Upper lobe of left lung (tissue), 6 donors: ENCODE measurements around the gene ZNF438. TPM values are rescaled to one million over a fixed set of nuclear protein-coding genes. Genes with fewer than 3 reads are reported as not detected.

Experiments used
- ATAC-seq, 2 donors: fragments of 200-7000 bp; cut with Tn5 transposase; one replicate each; pipeline ENCODE4 v1.9.1; 2022; ENCODE audit warnings: mild to moderate bottlenecking in 2 of 2, moderate library complexity in 2 of 2; ENCODE audit not compliant: low FRiP score in 2 of 2
- DNase-seq, 2 donors: peaks; one replicate each; pipeline ENCODE4 v3.0.0-alpha.2; 2019 to 2020
- H3K27ac ChIP-seq, 4 donors: fragments of 200-600 bp; sonication (generic); one replicate each; pipeline ENCODE4 v1.5.1; 2016 to 2019
- H3K27me3 ChIP-seq, 4 donors: fragments of 200-600 bp; sonication (generic); one replicate each; pipeline ENCODE4 v1.5.1; 2017 to 2019
- H3K36me3 ChIP-seq, 4 donors: fragments of 200-600 bp; sonication (generic); one replicate each; pipeline ENCODE4 v1.5.1; 2016 to 2019
- H3K4me1 ChIP-seq, 4 donors: fragments of 200-600 bp; sonication (generic); one replicate each; pipeline ENCODE4 v1.5.1; 2018 to 2019
- H3K4me3 ChIP-seq, 4 donors: fragments of 200-600 bp; sonication (generic); one replicate each; pipeline ENCODE4 v1.5.1; 2017 to 2019; ENCODE audit warnings: mild to moderate bottlenecking in 2 of 4, moderate library complexity in 1 of 4
- H3K9me3 ChIP-seq, 4 donors: fragments of 200-600 bp; sonication (generic); one replicate each; pipeline ENCODE4 v1.5.1; 2018 to 2019
- EP300 ChIP-seq, 4 donors: sonication (generic); formaldehyde crosslinking; IDR thresholded peaks; one replicate each; pipeline ENCODE4 v1.5.1; 2017; ENCODE audit warnings: antibody characterized with exemption in 4 of 4, control low read depth in 2 of 4
- POLR2A ChIP-seq, 4 donors: fragments of 450-650 bp; IDR thresholded peaks; one replicate each; pipeline ENCODE4 v1.5.1; 2016 to 2017; ENCODE audit warnings: antibody characterized with exemption in 4 of 4, mild to moderate bottlenecking in 2 of 4
- POLR2AphosphoS5 ChIP-seq, 2 donors: sonication (generic); formaldehyde crosslinking; IDR thresholded peaks; one replicate each; pipeline ENCODE4 v1.5.1; 2017; ENCODE audit warnings: antibody characterized with exemption in 2 of 2
- WGBS, 2 donors: methylation state at CpG; one replicate each; pipeline ENCODE4 v1.1.5; 2017 to 2018; 5-methylcytosine and 5-hydroxymethylcytosine counted together
- total RNA-seq, 6 donors: library from RNA; depleted of rRNA in 4 of 6; stranded (reverse); fragments of >200 nt in 4 of 6; gene quantifications; one replicate each; pipeline versions ENCODE4 v1.1.0 to v1.2.1, GENCODE V29; 2016 to 2021
- TF ChIP-seq, protein P1 (sequence below), 6 experiments: fragments of 450-650 bp in 4 of 6; fragments of 200-600 bp in 2 of 6; sonication (generic) in 2 of 6; IDR thresholded peaks; one replicate each; pipeline ENCODE4 v1.5.1; 2016 to 2019; ENCODE audit warnings: antibody characterized with exemption in 6 of 6
- donor health status: DM: no; HTN: no; CAD: no; lungs with moderate emphysema.
- donor health status: DM: no; HTN: yes; CAD: no; lungs with severe emphysema.

The ZNF438 gene
- total RNA-seq, 6 donors from 2014 or later, result 10.5 to 25.1 (median 13.7) TPM

DNA sequence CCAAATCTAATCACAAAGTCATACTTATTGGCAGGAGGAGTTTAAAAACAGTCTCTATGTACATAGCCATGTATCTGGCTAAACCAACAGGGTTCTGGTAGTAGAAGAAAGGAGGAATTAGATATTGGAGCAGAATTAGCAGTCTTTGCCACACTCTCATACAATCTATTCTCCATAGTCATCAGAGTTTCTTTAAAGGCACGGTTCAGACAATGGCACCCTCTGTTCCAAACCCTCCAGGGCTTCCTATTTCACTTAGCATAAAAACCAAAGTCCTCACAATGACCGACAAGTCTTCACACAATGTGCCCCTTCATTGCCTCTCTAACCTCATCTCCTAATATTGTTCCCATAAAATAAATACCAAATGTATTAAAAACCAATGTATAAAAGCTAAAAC, 12.7 kb downstream of the ZNF438 start:
- 62 to 76% methylated on average over 2 of the region's 2 CpGs for WGBS, 2 donors
- TF ChIP-seq POLR2AphosphoS5 (IDR thresholded peaks at IDR 0.05), result no peak
- TF ChIP-seq, protein P1, sequence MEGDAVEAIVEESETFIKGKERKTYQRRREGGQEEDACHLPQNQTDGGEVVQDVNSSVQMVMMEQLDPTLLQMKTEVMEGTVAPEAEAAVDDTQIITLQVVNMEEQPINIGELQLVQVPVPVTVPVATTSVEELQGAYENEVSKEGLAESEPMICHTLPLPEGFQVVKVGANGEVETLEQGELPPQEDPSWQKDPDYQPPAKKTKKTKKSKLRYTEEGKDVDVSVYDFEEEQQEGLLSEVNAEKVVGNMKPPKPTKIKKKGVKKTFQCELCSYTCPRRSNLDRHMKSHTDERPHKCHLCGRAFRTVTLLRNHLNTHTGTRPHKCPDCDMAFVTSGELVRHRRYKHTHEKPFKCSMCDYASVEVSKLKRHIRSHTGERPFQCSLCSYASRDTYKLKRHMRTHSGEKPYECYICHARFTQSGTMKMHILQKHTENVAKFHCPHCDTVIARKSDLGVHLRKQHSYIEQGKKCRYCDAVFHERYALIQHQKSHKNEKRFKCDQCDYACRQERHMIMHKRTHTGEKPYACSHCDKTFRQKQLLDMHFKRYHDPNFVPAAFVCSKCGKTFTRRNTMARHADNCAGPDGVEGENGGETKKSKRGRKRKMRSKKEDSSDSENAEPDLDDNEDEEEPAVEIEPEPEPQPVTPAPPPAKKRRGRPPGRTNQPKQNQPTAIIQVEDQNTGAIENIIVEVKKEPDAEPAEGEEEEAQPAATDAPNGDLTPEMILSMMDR (IDR thresholded peaks at IDR 0.05), result no peak
- TF ChIP-seq EP300 (IDR thresholded peaks at IDR 0.05), result no peak
- no peak for TF ChIP-seq POLR2A (IDR thresholded peaks at IDR 0.05)
- ATAC-seq (no peak), DNase-seq (no peak)
- H3K36me3 ChIP-seq, result no peaks in the 10 kb centered on the region
- no peak overlapping the region for H3K27ac ChIP-seq
- H3K4me1 ChIP-seq, result peaks cover 0 to 15% (median 11%) of the 10 kb centered on the region in 4 donors
- no peak overlapping the region for H3K4me3 ChIP-seq
- H3K27me3 ChIP-seq, result no peaks in the 10 kb centered on the region
- H3K9me3 ChIP-seq, result no peaks in the 10 kb centered on the region

DNA sequence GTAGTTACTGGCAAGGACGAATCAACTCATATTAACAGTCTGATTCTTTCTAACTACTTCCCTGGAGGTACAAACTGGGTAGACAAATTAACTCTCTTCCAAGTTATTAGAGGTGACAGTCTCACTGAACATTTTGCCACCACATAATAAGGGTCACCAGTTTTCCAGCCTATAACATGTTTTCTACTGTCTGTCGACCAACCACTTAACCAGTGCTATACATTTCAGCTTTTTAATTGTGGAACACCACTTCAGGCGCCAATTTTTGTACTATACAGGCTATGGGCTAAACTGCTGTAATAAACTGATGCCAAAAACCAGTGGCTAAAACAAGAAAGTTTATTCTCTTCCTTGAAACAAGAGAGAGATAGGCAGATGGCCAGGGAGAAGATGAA, 13.3 kb downstream of the ZNF438 start:
- TF ChIP-seq POLR2AphosphoS5 (IDR thresholded peaks at IDR 0.05) (no peak), EP300 (IDR thresholded peaks at IDR 0.05) (no peak), POLR2A (IDR thresholded peaks at IDR 0.05) (no peak)
- TF ChIP-seq, protein P1 (IDR thresholded peaks at IDR 0.05), result no peak
- no peak overlapping the region for H3K27ac ChIP-seq
- ATAC-seq (no peak), DNase-seq (no peak)
- no peaks in the 10 kb centered on the region for H3K27me3 ChIP-seq
- peaks cover 0 to 15% (median 11%) of the 10 kb centered on the region in 4 donors for H3K4me1 ChIP-seq
- WGBS, 2 donors, result 94 to 95% methylated on average over 3 of the region's 3 CpGs
- no peaks in the 10 kb centered on the region for H3K36me3 ChIP-seq
- no peak overlapping the region for H3K4me3 ChIP-seq
- H3K9me3 ChIP-seq, result no peaks in the 10 kb centered on the region

DNA sequence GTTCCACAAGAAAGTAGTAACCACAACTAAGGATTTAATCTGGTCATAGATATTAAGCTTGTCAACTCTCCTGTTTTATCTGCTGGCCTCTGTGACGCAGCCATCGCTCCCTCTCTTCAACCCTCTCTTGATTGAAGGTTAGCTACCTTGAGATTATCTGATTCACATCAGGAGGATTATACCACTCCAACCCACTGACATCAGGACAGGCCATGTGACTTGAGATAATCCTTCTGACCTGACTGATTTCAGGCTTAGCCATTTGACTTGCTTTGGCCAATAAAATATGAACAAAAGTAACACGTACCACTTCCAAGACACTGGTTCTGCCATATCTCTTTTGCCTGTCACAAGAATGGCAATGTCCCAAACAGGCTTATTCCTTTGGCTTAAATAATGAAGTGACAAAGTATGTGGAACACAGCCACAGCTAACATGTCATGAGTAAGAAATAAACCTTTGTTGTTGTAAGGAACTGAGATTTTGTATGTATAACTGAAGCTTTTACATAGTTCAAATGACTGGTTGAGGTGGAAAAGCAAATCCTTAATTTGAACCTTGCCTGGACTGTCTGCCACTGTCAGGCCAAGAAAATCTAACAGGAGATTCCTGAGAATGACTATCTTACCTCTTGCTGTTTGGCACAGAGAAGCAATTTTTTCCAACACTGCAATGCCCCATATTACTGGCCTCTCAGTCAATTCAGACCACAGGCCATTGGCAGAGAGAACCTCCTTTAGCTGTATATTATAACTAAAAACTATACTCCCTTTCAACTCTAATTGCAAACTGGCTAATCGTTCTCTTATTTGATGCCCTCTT, 13.9 kb downstream of the ZNF438 start:
- TF ChIP-seq POLR2AphosphoS5 (IDR thresholded peaks at IDR 0.05) (no peak), EP300 (IDR thresholded peaks at IDR 0.05) (no peak), POLR2A (IDR thresholded peaks at IDR 0.05) (no peak)
- TF ChIP-seq, protein P1 (IDR thresholded peaks at IDR 0.05), result no peak
- H3K27me3 ChIP-seq, result no peaks in the 10 kb centered on the region
- 84 to 88% methylated on average over 4 of the region's 4 CpGs for WGBS, 2 donors
- ATAC-seq (no peak), DNase-seq (no peak)
- no peak overlapping the region for H3K4me3 ChIP-seq
- peaks cover 0 to 16% (median 11%) of the 10 kb centered on the region in 4 donors for H3K4me1 ChIP-seq
- no peaks in the 10 kb centered on the region for H3K9me3 ChIP-seq
- peak overlapping the region in 1 of 4 donors; percentile 0 for H3K27ac ChIP-seq
- no peaks in the 10 kb centered on the region for H3K36me3 ChIP-seq

DNA sequence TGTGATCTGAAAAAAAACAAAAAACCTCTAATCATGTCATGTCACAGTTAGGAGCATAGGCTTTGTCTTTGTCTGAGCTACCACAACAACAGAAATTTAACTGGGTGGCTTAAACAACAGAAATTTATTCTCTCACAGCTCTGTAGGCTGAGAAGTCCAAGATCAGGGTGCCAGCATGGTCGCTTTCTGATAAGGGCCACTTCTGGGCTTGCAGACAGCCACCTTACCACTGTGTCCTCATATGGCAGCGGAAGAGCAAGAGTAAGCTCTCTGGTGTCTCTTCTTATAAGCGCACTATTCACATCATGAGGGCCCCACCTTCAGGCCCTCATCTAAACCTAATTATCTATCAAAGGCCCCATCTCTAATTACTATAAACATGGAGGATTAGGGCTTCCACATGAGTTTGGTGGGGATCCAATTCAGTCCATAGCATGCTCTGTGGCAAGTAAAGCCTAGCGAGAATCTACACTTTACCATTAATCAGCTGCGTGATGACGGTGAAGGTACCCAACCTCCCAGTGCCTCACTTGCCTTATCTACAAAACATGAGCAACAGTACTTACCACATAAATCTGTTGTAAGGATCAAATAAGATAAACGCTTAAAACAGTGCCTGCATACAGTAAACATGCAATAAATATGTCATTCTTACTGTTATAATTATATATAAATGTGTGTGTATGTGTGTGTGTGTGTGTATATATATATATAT, 17.3 kb downstream of the ZNF438 start:
- Histone ChIP-seq H3K4me3 (no peak overlapping the region), H3K36me3 (no peaks in the 10 kb centered on the region), H3K4me1 (peaks cover 11 to 22% (median 20%) of the 10 kb centered on the region in 4 donors), H3K27me3 (no peaks in the 10 kb centered on the region), H3K9me3 (no peaks in the 10 kb centered on the region), H3K27ac (peak overlapping the region in 1 of 4 donors; percentile 23)
- ATAC-seq, result no peak
- 96 to 97% methylated on average over 7 of the region's 7 CpGs for WGBS, 2 donors
- no peak for TF ChIP-seq POLR2AphosphoS5 (IDR thresholded peaks at IDR 0.05)
- TF ChIP-seq EP300 (IDR thresholded peaks at IDR 0.05), result no peak
- no peak for TF ChIP-seq POLR2A (IDR thresholded peaks at IDR 0.05)
- TF ChIP-seq, protein P1 (IDR thresholded peaks at IDR 0.05), result no peak
- DNase-seq, result no peak
